BJ (cell line): ENCODE results near the gene RHD. TPM values are rescaled to one million over a fixed set of nuclear protein-coding genes. Genes with fewer than 3 reads are reported as not detected.

Source experiments
- polyA plus RNA-seq: library from polyadenylated mRNA; depleted of rRNA; stranded (reverse); fragments of >200 nt; gene quantifications from 2 replicates; pipeline ENCODE4 v1.2.3, GENCODE V29; 2011; rRNA removed

Gene RHD
- polyA plus RNA-seq, 1 experiment, result 0.10 TPM

Other genes starting within 250 kb of the RHD start
- 15.0 and 32.6 TPM in 2 replicates for gene SYF2, start 40.0 kb upstream of the RHD start, polyA plus RNA-seq
- 59.7 and 70.4 TPM in 2 replicates for gene RSRP1, start 25.1 kb upstream of the RHD start, polyA plus RNA-seq
- gene TMEM50A, start 65.8 kb downstream of the RHD start, polyA plus RNA-seq, result 55.8 and 143 TPM in 2 replicates
- 0.49 and 0.59 TPM in 2 replicates for gene RHCE, start 148.3 kb downstream of the RHD start, polyA plus RNA-seq
- 9.5 and 12.6 TPM in 2 replicates for gene MACO1, start 158.4 kb downstream of the RHD start, polyA plus RNA-seq